HG03520 (cell line): ENCODE measurements around the gene CACNG7.
"Not testable (repeated sequence)": the region's sequence is repeated elsewhere in the genome, so short reads cannot be mapped to it uniquely, and the experiment has no call there.

Source experiments
- ATAC-seq: cut with Tn5 transposase; IDR thresholded peaks from one replicate; pipeline ENCODE4 v1.9.1; 2021; ENCODE audit warnings: mild to moderate bottlenecking, moderate library complexity; ENCODE audit not compliant: unreplicated experiment

Gene CACNG7

DNA sequence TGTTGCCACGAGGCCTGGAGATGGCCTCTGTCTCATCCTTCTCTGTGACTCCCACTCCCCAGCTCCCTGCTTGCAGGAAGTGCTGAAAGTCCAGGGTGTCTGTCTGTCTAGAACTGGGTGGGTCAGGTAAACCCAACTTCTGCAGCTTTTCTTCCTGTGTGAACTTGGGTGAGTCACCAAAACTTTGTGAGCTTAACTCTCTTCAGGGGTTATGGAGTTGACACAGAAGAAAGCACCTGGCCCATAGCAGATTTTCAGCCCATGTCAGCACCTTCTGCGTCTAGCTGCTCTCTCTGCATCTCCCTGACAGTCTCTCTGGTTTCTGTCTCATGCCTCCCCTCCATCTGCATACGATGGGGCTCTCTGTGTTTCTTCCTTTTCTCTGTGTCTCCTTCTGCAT, 4.2 kb upstream of the CACNG7 start:
- no peak for ATAC-seq

DNA sequence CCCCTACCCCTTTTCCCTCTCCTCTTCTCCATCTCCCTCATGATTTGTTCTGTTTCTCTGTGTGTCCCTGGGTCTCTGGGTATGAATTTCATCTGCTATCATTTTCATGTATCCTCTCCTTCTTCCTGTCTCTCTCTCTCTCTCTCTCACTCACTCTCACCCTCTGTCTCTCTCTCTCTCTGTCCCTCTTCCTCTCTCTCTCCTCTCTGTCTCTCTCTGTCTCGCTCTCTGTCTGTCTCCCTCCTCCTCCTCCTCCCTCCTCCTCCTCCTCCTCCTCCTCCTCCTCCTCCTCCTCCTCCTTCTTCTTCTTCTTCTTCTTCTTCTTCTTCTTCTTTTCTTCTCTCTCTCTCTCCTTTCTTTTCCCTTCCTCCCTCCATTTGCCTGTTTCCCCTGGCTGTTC, 3.3 kb upstream of the CACNG7 start:
- no peak for ATAC-seq

DNA sequence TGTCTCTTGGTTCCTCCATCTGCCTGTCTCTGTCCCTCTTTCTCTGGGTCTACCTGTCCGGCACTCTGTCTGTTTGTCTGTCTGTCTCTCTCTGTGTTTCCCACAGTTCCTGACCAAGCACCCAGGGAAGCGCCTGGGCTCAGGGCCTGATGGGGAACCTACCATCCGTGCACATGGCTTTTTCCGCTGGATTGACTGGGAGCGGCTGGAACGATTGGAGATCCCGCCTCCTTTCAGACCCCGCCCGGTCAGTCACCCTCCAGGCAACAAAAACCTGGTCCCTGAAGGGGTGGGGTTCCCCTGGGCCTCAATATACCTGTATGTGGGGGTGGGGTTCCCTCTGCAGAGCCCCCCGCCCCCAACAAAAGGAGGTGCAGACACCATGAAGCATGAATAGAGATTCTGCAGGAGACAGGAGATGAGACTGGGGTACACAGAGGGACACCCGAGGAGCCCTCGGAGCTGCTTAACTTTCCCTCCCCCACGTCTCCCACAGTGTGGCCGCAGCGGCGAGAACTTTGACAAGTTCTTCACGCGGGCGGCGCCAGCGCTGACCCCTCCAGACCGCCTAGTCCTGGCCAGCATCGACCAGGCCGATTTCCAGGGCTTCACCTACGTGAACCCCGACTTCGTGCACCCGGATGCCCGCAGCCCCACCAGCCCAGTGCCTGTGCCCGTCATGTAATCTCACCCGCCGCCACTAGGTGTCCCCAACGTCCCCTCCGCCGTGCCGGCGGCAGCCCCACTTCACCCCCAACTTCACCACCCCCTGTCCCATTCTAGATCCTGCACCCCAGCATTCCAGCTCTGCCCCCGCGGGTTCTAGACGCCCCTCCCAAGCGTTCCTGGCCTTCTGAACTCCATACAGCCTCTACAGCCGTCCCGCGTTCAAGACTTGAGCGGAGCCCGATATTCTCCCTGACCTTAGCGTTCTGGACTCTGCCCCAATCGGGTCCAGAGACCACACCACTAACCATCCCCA, 2.6 kb upstream of the CACNG7 start:
- no peak for ATAC-seq

DNA sequence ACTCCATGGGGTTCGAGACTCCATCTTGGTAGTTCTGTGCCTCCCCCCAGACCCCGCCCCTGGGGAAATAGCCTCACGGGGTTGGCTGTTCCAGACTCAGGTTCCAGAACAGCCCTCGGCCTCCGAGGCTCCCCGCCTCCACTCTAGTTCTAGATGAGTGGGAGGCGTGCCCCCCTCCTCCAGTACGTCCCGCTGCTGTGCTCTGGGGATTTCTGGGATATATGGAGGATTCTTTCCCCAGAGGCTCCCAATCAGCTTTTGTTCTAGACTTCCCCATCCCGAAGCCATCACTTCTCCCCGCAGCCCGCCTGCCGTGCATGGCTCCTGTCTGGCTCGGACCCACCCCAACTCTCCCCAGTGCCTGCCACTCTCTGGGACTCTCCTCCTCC, 1.9 kb upstream of the CACNG7 start:
- no peak for ATAC-seq

DNA sequence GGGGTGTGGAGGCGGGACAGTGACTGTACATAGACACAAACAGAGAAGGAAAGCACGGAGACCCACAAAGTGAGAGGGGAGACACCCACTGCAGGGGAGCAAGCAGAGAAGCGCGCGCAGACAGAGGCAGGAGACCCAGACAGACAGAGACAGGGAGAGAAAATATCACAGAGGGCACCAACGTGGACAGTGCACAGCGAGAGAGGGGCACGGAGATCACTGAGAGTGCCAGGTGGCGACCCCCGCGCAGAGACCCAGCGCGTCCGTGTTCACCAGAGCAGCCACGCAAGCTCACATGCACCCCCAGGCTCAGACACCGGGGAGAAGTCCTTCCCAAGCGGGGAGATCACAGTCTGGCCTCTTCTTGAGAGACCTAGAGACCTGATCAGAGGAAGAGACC, 1.4 kb upstream of the CACNG7 start:
- no peak for ATAC-seq

DNA sequence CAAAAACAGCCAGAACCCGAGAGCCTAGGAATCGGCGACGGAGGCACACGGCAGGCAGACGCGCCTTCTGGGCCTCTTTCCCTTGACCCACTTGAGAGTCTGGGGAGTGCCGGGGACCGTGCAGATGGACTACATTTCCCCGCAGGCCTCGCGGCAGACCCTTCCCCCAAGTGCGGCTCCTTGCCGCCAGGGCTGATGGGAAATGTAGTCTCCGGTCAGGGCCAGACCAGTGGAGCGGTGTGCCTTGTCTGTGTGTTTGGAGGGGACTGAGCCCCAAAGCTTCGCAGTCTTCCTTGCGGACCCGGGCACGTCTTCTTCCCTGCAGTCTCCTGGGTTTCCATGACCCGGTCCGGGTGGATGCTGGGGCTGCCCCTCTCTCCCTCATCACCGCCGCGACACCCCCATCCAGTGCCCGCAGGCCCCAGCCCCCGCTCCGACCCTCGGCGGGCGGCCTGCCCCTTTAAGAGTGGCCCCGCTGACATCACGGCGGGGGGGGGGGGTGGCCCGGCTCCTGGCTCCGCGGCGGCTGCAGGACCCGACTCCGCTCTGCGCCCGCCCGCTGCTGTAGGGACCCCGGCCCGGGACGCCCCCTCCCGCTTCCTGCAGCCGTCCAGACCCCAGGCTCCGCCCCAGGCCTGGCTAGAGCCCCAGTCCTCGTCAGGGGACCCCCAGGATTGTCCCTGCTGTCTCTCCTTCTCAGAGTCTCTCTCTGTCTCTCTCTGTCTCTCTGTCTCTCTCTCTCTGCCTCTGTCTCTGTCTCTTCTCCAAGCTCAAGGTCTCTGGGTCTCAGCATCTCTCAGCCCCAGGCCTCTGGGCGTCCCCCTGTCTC, 758 bp upstream of the CACNG7 start:
- ATAC-seq: no peak

DNA sequence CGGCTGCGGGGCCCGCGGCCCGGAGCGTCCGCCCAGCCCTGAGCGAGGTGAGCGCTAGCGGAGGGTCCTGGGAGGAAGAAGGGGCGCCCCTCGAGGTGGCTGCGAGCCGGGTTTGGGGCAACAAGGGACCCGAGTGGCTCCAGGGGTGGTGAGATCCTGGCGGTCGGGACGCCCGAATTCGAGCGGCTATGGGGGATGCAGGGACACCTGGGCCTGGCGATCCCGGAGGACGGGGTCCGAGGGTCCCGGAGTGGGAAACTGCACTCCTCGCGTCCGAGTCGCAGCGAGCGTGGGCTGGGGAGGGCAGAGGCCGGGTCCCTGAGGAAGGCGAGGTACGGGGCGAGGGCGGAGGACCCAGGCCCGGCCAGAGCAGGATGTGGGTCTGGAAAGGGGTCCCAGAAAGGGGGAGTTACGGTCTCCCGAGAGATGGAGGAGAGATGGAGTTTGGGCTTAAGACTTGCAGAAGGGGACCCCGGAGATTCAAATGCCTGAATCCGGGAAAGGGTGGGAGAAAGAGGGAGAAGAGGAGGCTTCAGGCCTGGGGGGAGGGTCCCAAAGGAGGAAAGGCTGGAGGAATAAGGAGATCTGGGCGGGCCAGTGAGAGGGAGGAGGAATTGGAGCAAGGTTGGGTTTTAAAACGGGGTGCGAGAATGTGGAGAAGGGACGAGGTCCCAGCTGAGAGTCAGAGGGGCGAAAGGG, 542 bp downstream of the CACNG7 start:
- ATAC-seq: no peak

DNA sequence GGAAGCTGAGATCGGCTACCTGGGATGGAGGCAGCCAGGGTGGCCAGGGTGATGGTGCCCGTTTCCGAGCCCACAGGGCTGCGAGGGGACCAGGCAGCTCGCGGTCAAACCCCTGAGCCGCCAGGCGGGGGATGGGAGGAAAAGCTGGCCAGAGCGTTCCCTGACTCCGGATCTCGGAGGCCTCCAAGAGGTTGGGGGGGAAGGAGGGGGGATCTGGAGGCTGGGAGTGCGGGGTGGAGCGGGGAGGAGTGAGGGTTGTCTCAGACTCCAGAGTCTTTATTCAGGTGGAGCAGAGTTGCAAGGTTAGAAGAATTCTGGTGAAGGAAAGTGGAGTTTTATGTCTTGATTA, 1.1 kb downstream of the CACNG7 start:
- no peak for ATAC-seq

DNA sequence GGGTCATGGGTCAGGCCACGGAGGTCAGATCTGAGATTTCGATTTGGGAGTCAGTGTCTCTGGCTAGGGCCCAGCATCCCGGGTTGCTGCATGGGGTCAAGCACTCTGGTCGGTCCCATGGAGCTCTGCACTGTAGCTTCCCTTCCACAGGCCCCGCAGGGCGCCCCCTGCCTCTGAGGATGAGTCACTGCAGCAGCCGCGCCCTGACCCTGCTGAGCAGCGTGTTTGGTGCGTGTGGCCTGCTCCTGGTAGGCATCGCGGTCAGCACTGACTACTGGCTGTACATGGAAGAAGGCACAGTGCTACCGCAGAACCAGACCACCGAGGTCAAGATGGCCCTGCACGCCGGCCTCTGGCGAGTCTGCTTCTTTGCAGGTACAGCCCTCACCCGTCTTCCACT, 3.6 kb downstream of the CACNG7 start:
- ATAC-seq: no peak

DNA sequence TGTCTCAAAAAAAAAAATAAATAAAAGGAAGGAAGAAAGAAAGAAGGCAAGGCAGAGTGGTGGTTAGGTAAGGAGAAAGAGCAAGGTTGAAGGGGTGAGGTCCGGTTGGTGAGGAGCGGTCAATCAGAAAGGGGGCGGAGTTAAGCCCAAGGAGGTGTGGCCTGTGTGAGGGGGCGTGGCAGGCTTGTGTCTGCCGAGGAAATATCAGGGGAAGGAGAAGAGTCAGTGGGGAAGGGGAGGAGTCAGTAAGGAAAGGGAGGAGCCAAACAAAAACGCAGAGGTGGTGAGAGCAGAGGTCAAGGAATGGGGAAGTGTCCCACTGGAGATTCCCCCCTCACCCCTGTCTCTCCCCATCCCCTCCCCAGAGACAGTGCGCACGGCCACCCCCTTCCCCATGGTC, 5.9 kb downstream of the CACNG7 start:
- ATAC-seq: no peak

DNA sequence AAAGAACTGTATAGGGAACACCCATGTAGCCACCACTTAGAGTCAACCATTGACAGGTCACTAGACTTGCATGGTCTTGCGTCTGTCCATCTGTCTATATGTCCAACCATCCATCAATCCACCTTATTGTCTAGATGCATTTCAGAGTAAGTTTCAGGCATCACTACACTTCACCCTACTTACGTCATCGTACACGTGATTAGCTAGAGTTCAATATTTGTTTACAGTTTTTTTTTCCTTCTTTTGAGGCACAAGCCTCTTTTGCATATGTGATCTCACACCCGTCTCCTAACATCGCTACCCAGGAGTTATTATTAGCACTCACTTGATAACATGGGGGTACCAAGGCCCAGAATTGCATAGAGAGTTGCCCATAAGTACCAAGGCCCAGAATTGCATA, 6.9 kb downstream of the CACNG7 start:
- no peak for ATAC-seq

DNA sequence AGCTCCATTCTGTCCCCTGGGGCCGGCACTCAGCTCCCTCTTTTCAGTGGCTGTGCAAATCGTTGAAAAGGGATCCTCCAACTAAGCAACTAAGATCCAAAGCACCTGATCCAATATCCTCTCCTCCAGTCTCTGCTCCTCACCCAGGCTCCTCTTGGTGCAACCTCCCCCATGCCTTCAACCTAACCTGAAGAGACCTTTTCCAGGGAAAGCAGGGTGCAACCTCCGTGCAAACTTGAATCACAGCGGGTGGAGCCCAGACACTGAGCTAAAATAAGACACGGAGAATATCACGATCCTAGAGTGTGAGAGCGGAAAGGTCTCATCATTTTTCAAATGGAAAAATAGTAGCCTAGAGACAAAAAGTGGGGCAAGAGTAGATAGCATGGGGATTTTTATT, 8.3 kb downstream of the CACNG7 start:
- ATAC-seq: no peak

DNA sequence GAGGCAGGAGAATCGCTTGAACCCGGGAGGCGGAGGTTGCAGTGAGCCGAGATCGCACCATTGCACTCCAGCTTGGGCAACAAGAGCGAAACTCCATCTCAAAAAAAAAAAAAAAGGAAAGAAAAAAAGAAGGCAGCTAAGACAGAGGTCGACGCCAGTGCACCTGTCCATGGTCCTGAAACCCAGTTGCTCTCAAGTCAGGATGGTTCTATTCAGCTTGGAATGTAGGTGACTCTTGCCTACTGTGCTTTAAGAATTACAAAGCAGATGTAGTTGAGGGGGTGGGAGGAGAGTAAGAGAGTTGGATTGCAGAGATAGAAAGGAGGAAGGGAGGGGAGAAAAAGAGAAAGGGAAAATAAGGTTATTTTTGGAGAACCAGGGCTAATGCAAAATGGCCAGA, 18.7 kb downstream of the CACNG7 start:
- no peak for ATAC-seq

DNA sequence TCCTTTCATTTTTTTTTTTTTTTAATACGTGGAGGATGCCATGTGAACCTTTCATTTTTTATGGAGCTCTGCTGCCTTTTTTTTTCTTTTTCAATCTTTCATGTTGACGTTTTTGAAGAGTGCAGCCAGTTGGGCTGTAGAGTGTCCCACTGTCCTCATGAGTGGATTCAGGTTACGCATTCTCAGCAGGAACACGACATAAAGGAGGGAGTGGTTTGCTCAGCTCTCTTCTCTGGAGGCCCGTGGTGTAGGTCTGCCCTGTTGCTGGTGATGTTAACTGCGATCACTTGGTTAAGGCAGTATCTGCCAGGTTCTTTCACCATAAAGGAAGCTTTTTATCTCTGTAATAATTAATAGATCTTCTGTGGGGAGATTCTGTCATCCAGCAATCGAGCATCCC, 27.0 kb downstream of the CACNG7 start:
- ATAC-seq: no peak

DNA sequence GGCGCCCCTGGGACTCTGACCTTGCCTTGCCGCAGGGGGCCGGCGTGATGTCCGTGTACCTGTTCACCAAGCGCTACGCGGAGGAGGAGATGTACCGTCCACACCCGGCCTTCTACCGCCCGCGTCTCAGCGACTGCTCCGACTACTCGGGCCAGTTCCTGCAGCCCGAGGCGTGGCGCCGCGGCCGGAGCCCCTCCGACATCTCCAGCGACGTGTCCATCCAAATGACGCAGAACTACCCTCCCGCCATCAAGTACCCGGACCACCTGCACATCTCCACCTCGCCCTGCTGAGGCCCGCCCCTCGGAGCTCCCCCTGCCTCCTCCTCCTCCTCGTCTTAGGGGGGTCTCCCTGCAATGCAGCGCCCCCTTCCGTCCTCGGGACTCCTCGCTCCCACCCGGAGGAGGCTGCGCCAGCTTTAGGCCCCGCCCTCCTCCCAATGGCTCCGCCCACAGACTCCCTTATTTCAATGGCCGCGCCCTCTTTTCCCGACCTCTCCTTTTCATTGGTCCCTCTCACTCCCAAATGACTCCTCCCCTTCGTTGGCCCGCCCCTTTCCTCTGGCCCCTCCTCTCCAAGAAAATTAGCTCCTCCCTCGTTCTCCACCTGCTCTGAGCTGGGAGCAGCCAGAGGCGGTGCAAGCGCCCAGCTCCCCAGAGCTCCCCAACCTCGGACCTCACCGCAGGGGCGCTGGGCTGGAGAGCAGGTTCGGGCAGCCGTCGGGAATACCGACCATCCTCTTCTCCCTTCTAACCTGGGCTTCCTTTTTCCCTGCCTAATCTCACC, 33.1 kb downstream of the CACNG7 start:
- ATAC-seq: no peak

DNA sequence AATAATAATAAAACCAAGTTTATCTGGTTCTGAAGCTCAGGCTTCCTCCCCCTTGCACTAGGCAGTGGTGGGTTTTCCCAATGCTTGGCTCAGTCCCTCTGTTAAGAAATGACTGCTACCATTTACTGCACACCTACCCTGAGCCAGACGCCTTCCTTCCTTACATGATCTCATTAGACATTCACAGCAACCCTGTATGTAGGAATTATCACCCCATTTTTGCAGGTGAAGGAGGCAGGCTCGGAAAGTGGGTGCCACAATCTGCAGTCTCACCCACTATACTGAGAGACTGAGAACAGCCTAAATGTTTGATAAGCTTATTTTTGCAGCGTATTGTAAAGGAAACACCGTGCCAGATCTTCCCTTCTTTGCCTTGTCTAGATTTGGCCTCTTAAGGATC, 35.3 kb downstream of the CACNG7 start:
- no peak for ATAC-seq

DNA sequence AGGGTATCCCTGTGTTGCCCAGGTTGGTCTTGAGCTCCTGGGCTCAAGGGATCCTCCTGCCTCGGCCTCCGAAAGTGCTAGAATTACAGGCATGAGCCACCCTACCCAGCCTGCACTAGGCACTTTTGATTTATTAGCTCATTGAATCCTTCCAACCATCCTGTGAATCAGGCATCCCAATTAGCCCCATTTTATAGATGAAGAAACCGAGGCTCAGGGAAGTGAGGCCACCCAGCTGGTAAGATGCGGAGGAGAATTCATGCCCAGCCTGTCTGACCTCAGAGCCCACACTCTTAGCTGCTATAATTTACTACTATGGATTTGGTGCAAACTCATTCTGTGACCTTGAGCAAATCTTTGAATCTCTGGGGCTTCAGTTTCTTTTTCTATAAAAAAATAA, 35.9 kb downstream of the CACNG7 start:
- no peak for ATAC-seq

DNA sequence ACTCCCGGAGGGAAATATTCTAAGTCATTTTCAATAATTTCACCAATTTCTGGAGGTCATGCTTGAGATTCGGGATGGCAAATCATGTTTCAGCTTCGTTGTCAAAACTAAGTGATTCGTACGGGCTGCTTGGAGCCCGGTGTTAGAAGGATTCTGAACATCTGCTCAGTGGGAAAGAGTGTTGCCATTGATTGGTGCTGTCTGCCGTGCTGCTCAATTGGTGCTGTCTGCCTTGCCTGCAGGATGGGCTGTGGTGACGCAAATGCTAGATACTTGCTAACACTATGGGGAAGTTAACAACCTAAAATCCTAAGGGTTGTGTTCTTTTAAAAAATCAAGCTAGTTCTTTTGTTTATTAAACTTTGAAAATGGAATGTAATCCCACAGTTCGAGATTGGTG, 36.4 kb downstream of the CACNG7 start:
- ATAC-seq: no peak

DNA sequence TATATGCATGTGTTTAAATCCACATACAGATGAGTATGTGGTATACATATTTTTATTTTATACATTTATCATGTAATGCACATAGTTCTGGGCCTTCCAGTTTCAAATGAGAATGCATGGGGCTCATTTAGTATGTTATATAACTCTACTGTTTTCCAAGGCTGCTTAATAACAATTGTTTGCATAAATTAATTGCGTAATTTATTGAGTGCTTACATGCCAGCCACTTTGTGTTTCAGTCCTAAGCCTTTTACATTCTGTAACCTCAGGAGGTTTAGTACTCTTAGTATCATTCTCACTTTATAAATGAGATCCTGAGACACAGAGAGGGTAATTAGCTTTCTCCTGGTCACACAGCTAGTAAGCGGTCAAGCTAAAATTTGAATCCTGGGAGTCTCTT, 36.9 kb downstream of the CACNG7 start:
- no peak for ATAC-seq

DNA sequence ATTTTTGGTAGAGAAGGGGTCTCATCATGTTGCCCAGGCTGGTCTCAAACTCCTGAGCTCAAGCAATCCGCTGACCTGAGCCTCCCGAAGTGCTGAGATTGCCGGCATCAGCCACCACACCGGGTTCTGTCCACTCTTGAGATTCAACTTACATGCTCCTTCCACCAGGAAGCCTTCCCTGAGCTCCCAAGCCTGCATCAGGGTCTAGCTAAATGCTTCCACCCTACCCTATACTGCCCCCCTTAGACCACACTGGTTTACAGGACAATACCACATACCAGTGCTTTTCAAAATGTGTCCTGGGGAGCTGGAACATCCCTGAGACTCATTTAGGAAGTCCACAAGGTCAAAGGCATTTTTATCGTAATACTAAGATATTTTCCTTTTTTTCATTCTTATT, 38.5 kb downstream of the CACNG7 start:
- no peak for ATAC-seq

DNA sequence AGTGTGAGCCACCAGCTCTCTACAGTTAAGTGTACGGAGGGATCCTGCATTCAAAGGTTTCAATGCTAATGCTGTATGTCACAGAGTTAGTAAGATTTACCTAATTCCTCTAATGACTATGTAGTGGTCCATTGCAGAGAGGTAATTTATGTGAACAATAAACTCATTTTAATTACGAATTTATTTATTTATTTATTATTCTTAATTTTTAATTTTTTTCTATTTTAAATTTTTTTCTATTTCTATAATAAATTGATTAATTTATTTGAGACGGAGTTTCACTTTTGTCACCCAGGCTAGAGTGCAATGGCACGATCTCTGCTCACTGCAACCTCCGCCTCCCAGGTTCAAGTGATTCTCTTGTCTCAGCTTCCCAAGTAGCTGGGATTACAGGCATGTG, 39.5 kb downstream of the CACNG7 start:
- not testable (repeated sequence) for ATAC-seq
